Measurements from ENCODE around the gene MTMR6.

Gene MTMR6

DNA sequence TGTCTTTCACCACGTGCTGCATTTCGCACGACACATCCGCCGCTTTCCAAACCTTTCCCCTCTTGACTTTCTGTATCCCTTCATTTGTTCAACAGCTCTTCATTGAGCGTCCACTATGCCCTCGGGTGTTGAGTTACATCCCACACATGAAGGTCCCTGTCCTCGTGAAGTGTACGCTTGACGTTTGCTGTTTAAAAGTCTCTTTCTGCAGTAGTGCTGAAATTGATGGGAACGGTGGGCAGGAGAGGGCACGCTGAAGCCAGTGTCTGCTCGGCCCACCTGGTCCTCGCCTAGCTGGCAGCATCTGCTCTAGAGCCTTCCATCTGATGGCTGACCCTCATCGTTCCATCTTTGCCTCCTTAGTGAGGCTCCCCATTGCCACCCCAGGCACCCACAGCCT lies 59.6 kb downstream of the MTMR6 start:
- Histone ChIP-seq H4K20me1 (no peaks in the 10 kb centered on the region), H3K9ac (no peak overlapping the region), H3K4me2 (no peak overlapping the region), H3K4me1 (no peaks in the 10 kb centered on the region), H3K27me3 (no peaks in the 10 kb centered on the region), H3K27ac (no peak overlapping the region), H3K4me3 (no peak overlapping the region), H3K9me3 (no peaks in the 10 kb centered on the region), H3K36me3 (no peaks in the 10 kb centered on the region)
- no peak for TF ChIP-seq Cebpa-rat (IDR thresholded peaks at IDR 0.05)

DNA sequence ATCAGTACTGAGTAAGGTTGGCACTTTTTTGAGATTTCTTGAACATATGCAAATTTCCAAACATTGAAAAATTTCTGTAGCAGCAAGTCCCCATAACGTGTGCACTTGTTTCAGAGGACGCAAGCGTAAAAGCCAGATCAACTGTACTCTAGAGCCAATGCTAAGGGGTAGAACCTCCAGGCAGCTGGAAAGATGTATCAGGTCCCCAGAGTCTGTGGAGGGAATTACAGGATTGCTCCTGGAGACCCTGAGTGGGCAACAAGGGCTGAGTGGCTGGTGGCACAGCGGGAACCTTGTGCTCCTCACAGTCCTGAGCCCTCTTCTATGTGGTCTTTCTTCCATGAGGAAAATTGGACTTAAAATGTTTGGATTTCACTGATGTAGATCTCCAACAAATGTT lies 61.3 kb downstream of the MTMR6 start:
- no peaks in the 10 kb centered on the region for H3K27me3 ChIP-seq
- H3K27ac ChIP-seq: no peak overlapping the region
- no peaks in the 10 kb centered on the region for H3K36me3 ChIP-seq
- H3K9ac ChIP-seq: no peak overlapping the region
- no peaks in the 10 kb centered on the region for H3K4me1 ChIP-seq
- no peak for TF ChIP-seq Cebpa-rat (IDR thresholded peaks at IDR 0.05)
- H3K4me3 ChIP-seq: no peak overlapping the region
- no peaks in the 10 kb centered on the region for H3K9me3 ChIP-seq
- no peak overlapping the region for H3K4me2 ChIP-seq
- no peaks in the 10 kb centered on the region for H4K20me1 ChIP-seq

DNA sequence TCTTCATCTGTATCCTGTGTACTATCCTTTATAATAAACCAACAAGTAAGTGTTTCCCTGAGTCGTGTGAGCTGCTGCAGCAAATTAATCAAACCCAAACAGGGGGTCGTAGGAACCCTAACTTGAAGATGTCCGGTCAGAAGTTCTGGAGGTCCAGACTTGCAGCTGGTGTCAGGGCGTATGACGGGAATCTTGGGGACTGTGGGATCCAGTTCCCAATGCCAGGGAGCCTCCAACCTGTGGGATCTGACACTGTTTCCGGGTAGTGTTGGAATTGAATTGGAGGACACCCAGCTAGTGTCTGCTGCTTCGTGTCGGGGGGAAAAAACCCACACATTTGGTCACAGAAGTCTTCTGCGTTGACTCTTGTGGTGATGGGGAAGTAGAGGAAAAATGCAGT lies 63.1 kb downstream of the MTMR6 start:
- H3K9ac ChIP-seq: no peak overlapping the region
- no peak overlapping the region for H3K4me2 ChIP-seq
- H3K27me3 ChIP-seq: no peaks in the 10 kb centered on the region
- H4K20me1 ChIP-seq: no peaks in the 10 kb centered on the region
- no peak for TF ChIP-seq Cebpa-rat (IDR thresholded peaks at IDR 0.05)
- H3K27ac ChIP-seq: no peak overlapping the region
- H3K4me1 ChIP-seq: peaks cover 13% of the 10 kb centered on the region
- H3K4me3 ChIP-seq: no peak overlapping the region
- no peaks in the 10 kb centered on the region for H3K36me3 ChIP-seq
- H3K9me3 ChIP-seq: no peaks in the 10 kb centered on the region

DNA sequence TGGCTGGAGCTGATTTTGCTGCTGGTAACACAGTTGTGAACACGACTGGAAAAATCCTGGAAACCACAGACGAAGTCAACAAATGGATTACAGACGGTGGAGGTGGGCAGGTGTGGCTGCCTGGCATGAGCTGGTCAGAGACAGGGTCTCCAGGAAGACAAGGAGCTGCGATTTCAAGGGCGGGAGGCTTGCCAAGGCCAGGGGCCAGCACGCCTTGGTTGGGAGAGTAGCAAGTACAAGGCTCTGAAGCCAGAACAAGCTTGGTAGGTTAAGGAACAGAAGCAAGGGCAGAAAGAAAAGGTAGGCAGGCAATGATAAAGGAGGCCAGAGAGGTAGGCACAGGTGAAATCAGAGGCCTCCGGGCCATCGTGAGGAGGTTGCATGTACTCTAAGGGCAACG lies 64.5 kb downstream of the MTMR6 start:
- no peaks in the 10 kb centered on the region for H3K27me3 ChIP-seq
- peaks cover 15% of the 10 kb centered on the region for H3K4me1 ChIP-seq
- TF ChIP-seq Cebpa-rat (IDR thresholded peaks at IDR 0.05): no peak
- H3K4me2 ChIP-seq: no peak overlapping the region
- H3K4me3 ChIP-seq: no peak overlapping the region
- no peaks in the 10 kb centered on the region for H3K36me3 ChIP-seq
- H3K9ac ChIP-seq: no peak overlapping the region
- H3K27ac ChIP-seq: no peak overlapping the region
- H3K9me3 ChIP-seq: no peaks in the 10 kb centered on the region
- no peaks in the 10 kb centered on the region for H4K20me1 ChIP-seq

DNA sequence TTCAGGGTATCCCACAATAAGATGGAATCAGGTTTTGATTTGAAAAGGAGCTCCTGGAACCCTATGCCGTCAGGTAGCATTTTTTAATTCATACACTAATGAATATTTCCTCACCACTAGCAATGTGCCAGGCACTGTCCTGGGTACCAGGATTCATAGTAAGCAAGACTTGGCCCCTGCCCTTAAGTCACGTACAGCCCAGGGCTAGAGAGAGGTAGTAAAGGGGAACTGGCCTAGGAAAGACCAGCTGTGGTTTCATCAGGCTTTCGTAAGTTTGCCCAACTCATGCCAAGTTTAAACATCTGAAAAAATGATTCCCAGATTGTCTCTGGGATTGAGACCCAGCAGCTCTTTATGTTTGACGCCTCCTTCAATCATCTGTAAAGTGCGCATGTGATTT lies 69.3 kb downstream of the MTMR6 start:
- Histone ChIP-seq H3K36me3 (no peaks in the 10 kb centered on the region), H4K20me1 (no peaks in the 10 kb centered on the region), H3K4me1 (peaks cover 15% of the 10 kb centered on the region), H3K9ac (no peak overlapping the region), H3K27me3 (no peaks in the 10 kb centered on the region), H3K4me2 (no peak overlapping the region), H3K4me3 (no peak overlapping the region), H3K9me3 (no peaks in the 10 kb centered on the region), H3K27ac (no peak overlapping the region)
- no peak for TF ChIP-seq Cebpa-rat (IDR thresholded peaks at IDR 0.05)

DNA sequence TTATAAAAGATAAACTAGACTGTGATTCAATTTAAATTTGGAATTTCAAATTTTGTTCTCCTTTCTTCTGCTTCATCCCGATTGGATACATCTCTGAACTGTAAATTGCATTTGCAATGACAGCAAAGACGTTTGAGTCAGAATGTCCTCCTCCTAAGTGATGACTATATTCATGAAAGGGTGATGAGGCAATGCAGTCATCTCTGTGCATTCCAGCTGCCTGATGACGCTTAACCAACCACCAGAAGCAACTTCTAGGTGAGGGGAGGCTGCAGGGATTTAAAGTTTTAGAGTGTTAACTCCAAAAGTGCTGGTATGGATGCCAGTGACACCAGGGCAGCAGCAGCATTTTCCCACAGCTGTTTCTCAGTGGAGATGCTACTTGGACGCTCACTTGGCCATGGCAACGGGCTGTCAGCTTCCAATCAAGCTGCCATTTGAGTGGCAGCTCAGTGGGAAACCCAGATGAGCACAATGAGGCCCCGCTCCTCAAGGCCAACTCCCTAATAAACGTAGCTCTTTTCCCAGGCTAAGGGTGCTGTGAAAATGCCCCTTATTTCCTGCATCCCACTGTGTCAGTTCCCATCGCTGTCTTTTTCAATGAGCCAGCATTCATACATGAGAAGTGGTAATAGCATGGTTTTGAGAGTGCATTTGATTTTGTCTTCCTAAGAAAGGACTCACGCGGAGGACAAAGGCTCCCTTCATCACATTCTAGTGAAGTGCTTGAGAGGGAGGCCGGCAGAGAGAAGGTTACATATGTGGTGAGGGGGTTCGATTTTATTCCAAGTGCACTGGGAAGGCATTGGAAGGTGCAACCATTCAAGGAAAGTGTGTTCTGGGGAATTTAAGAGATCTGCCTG lies 70.0 kb downstream of the MTMR6 start:
- H3K36me3 ChIP-seq: no peaks in the 10 kb centered on the region
- H3K4me2 ChIP-seq: no peak overlapping the region
- no peaks in the 10 kb centered on the region for H4K20me1 ChIP-seq
- no peak overlapping the region for H3K27ac ChIP-seq
- H3K9ac ChIP-seq: no peak overlapping the region
- H3K9me3 ChIP-seq: no peaks in the 10 kb centered on the region
- no peak overlapping the region for H3K4me3 ChIP-seq
- no peak for TF ChIP-seq Cebpa-rat (IDR thresholded peaks at IDR 0.05)
- peaks cover 15% of the 10 kb centered on the region for H3K4me1 ChIP-seq
- H3K27me3 ChIP-seq: no peaks in the 10 kb centered on the region

DNA sequence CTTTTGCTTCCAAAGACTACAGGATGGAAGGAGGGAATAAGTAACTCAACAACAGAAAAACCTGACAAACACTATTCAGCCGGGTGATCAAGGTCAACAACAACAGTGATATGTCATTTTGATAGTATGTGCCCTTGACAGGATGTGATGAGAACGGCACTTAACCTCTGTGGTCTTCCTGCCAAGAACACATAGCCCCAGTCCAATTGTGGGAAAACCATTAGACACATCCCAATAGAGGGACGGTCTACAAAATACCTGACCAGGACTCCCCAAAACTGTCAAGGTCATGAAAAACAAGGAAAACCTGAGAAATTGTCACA lies 72.1 kb downstream of the MTMR6 start:
- no peak for TF ChIP-seq Cebpa-rat (IDR thresholded peaks at IDR 0.05)
- Histone ChIP-seq H3K4me2 (no peak overlapping the region), H3K9me3 (no peaks in the 10 kb centered on the region), H3K36me3 (no peaks in the 10 kb centered on the region), H3K27me3 (no peaks in the 10 kb centered on the region), H3K9ac (no peak overlapping the region), H3K27ac (no peak overlapping the region), H4K20me1 (no peaks in the 10 kb centered on the region), H3K4me3 (no peak overlapping the region), H3K4me1 (peaks cover 13% of the 10 kb centered on the region)

DNA sequence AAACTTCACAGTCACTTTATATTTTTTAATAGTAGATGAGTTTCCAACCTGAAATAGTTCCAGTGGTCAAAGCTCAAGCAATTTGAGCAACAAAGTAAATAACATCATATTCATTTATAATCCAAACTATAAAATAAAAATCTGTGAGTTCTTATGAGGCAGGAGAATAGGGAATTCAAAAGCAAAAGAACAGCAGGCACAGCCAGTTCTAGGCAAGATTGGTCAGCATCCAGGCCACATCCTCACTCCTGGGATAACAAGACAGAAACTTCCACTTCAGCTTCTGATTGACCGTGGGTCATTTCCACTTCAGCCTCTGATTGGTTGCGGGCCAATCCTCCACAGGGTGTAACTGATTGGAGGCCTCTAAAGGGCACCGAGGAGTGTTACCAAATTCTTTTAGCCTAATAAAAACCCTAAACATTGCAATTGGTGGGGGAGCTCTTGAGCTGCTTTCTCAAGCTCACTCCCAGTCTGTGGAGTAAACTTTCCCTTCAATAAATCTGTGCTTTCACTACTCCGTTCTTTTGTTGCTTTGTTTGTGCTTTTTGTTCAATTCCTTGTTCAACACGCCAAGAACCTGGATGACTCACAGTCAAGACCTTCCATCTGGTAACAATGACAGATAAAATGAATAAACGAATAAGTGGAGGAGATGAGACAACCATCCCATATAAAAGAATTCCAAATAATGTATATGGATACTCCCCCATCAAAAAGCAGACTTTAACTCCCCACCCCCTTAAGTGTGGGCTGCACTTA lies 72.6 kb downstream of the MTMR6 start:
- Histone ChIP-seq H3K4me2 (no peak overlapping the region), H4K20me1 (no peaks in the 10 kb centered on the region), H3K27ac (no peak overlapping the region), H3K9ac (no peak overlapping the region), H3K27me3 (no peaks in the 10 kb centered on the region), H3K36me3 (no peaks in the 10 kb centered on the region), H3K4me3 (no peak overlapping the region), H3K9me3 (no peaks in the 10 kb centered on the region), H3K4me1 (peaks cover 7% of the 10 kb centered on the region)
- TF ChIP-seq Cebpa-rat (IDR thresholded peaks at IDR 0.05): no peak

DNA sequence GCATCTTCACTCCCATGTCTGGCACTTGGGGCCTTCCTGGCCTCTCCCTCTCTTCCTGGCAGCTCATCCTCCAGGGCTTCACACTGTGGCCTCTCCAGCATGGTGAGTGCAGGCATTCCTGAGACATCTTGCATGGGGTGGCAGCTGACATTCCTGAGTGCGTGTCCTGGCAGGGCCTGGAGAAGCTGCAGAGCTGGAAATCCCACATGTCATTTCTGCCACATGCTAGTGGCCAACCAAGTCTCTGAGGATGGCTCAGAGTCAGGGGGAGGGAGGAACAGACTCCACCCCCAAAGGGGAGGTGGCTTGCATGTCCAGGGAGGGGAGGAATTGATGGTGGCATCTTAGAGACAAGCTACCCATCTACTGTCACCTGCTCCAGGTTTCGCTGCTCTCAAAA lies 73.6 kb downstream of the MTMR6 start:
- H3K4me3 ChIP-seq: no peak overlapping the region
- TF ChIP-seq Cebpa-rat (IDR thresholded peaks at IDR 0.05): no peak
- no peaks in the 10 kb centered on the region for H3K9me3 ChIP-seq
- H3K27ac ChIP-seq: no peak overlapping the region
- no peaks in the 10 kb centered on the region for H3K36me3 ChIP-seq
- H3K4me2 ChIP-seq: no peak overlapping the region
- H3K27me3 ChIP-seq: no peaks in the 10 kb centered on the region
- H3K9ac ChIP-seq: no peak overlapping the region
- no peaks in the 10 kb centered on the region for H4K20me1 ChIP-seq
- no peaks in the 10 kb centered on the region for H3K4me1 ChIP-seq

DNA sequence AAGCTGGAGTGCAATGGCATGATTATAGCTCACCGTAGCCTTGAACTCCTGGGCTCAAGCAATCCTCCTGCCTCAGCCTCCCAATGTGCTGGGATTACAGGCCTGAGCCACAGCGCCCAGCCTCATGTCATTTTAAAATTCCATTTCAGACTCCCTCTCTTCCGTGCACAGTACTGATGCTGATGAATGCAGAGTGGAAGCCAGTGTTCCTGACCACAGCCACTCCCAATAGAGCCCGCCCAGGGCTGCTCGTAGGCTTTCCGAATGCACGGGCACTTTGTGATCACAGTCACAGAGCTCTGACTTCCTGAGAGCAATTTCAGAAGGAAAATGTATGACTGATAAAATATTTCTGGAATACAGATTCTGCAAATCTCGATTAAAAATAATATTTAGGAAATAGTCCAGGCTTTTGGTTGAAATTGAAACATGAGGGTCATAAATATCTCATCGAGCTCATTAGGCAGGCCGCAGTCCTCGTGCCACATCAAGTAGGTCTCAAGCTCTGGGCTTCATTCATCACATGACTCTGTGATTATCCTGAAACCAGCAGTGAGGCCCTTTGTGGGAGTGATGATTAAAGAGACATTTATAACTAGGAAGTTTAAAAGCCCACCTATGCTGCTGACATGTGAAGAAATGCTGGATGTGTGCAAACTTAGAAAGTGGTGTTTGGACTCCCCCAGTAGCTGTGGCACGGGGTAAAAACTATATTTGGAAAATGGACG lies 76.3 kb downstream of the MTMR6 start:
- Histone ChIP-seq H3K4me2 (no peak overlapping the region), H3K4me1 (no peaks in the 10 kb centered on the region), H3K27ac (no peak overlapping the region), H3K4me3 (no peak overlapping the region), H4K20me1 (no peaks in the 10 kb centered on the region), H3K9ac (no peak overlapping the region), H3K36me3 (no peaks in the 10 kb centered on the region), H3K9me3 (no peaks in the 10 kb centered on the region), H3K27me3 (no peaks in the 10 kb centered on the region)
- TF ChIP-seq Cebpa-rat (IDR thresholded peaks at IDR 0.05): no peak

Measured in BLaER1 (cell line).